ENCODE data around the gene UQCRQ. TPM values are rescaled to one million over a fixed set of nuclear protein-coding genes. Genes with fewer than 3 reads are reported as not detected.

UQCRQ gene
- total and polyA plus RNA-seq, 12 donors = 141 to 807 (median 522) TPM

DNA sequence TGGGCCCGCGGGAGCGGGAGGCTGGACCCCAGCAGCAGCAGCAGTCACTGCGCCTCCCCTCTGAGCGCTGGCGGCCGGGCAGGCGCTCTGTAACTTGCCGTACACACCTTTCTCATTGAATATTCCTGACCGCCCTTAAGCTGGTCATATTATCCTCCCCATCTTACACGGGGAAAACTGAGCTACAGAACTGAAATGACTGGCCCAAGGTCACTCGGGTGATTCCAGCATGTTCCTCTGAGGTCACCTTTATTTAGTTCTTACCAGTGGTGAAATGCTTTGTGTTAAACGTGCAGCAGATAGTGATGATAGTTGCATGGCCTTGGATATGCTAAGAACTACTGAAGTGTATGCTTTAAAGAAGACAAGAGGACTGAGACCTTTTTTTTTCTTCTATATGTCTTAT is 607 bp downstream of the UQCRQ start:
- peak overlapping the region; percentile 17 to 85 (median 73) for H3K4me3 ChIP-seq
- no peaks in the 10 kb centered on the region for H3K9me3 ChIP-seq (replicated peaks in 1 of 3)
- peak in 4 of 7 donors; percentile 39 to 55 (median 42) for DNase-seq
- H3K27ac ChIP-seq = peak overlapping the region; percentile 88 to 97 (median 96)
- peaks cover 11 to 17% of the 10 kb centered on the region in 2 donors for H3K4me1 ChIP-seq (replicated peaks in 1 of 2)
- no peak for TF ChIP-seq CTCF (IDR thresholded peaks at IDR 0.05)
- TF ChIP-seq POLR2A (IDR thresholded peaks at IDR 0.05) = no peak
- intact Hi-C loops (cut with DNase I) = loop anchor here in 1 of 2 donors (5.0 kb wide), 1 partner anchor 35 kb away; the partner anchor contains the start of gene SHROOM1
- WGBS, 4 donors = 1 to 2% (median 2%) methylated on average over 10 to 13 of the region's 13 CpGs
- no peaks in the 10 kb centered on the region for H3K27me3 ChIP-seq
- peaks cover 0 to 27% of the 10 kb centered on the region in 2 donors for H3K36me3 ChIP-seq (replicated peaks in 1 of 2)

DNA sequence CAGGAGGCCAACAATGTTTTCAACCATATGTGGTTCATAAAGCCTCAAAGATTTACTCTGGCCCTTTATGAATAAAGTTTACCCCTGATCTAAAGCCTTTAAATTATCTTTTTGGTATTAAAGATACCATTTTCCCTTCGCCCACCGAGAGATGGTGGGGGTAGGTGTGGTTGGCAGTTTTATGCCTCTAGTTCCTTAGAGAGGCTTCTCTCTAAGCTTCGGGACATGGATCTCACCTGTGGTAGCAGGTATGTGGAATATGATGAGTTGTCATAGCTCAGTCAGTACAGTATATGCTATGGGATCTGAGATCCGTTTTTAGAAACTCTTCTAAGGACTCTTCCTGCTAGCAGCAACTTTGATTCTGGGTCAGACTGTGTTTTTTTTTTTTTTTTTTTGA is 2.3 kb downstream of the UQCRQ start:
- H3K9me3 ChIP-seq (replicated peaks in 1 of 3) = no peaks in the 10 kb centered on the region

GRCh38 chr5:132870801-132871200 is 4.4 kb downstream of the UQCRQ start:
- H3K9me3 ChIP-seq (replicated peaks in 1 of 3) = no peaks in the 10 kb centered on the region
- peaks cover 9 to 12% of the 10 kb centered on the region in 2 donors for H3K4me1 ChIP-seq (replicated peaks in 1 of 2)
- no peak for TF ChIP-seq POLR2A (IDR thresholded peaks at IDR 0.05)
- DNase-seq = no peak
- no peak overlapping the region for H3K4me3 ChIP-seq
- H3K27ac ChIP-seq = no peak overlapping the region
- WGBS, 4 donors = 55 to 78% (median 65%) methylated on average over 2 of the region's 2 CpGs
- intact Hi-C loops (cut with DNase I) = no loop called here
- peaks cover 0 to 44% of the 10 kb centered on the region in 2 donors for H3K36me3 ChIP-seq (replicated peaks in 1 of 2)
- H3K27me3 ChIP-seq = no peaks in the 10 kb centered on the region

More for the DNA sequence above, 2.3 kb downstream of the UQCRQ start:
- H3K27me3 ChIP-seq = no peaks in the 10 kb centered on the region
- TF ChIP-seq CTCF (IDR thresholded peaks at IDR 0.05) = no peak
- no peak for TF ChIP-seq POLR2A (IDR thresholded peaks at IDR 0.05)
- H3K36me3 ChIP-seq (replicated peaks in 1 of 2) = peaks cover 0 to 32% of the 10 kb centered on the region in 2 donors
- no peak overlapping the region for H3K4me3 ChIP-seq
- intact Hi-C loops (cut with DNase I) = loop anchor here in 1 of 2 donors (5.0 kb wide), 1 partner anchor 36 kb away; the partner anchor contains the start of gene SHROOM1
- no peak overlapping the region for H3K27ac ChIP-seq
- peaks cover 11 to 17% of the 10 kb centered on the region in 2 donors for H3K4me1 ChIP-seq (replicated peaks in 1 of 2)
- WGBS, 4 donors = 81 to 86% (median 83%) methylated on average over 4 of the region's 4 CpGs
- DNase-seq = no peak

- DNase-seq = no peak
- Histone ChIP-seq H3K27me3 (no peaks in the 10 kb centered on the region), H3K27ac (no peak overlapping the region), H3K4me1 (replicated peaks in 1 of 2) (peaks cover 6 to 11% of the 10 kb centered on the region in 2 donors), H3K36me3 (replicated peaks in 1 of 2) (peaks cover 0 to 45% of the 10 kb centered on the region in 2 donors), H3K4me3 (no peak overlapping the region), H3K9me3 (replicated peaks in 1 of 3) (no peaks in the 10 kb centered on the region)
- 74 to 84% (median 82%) methylated on average over 5 of the region's 5 CpGs for WGBS, 4 donors
- no peak for TF ChIP-seq POLR2A (IDR thresholded peaks at IDR 0.05)
- TF ChIP-seq CTCF (IDR thresholded peaks at IDR 0.05) = no peak
- intact Hi-C loops (cut with DNase I) = no loop called here
These were observed 5.2 kb downstream of the UQCRQ start for GRCh38 chr5:132871459-132872284.

All from adrenal gland (tissue), 12 donors.